GM23338 (cell line): ENCODE results near the gene MYO9A. TPM values are rescaled to one million over a fixed set of nuclear protein-coding genes. Genes with fewer than 3 reads are reported as not detected.

Source experiments
- ATAC-seq: fragments of 200-7000 bp; cut with Tn5 transposase; 3 replicates; pipeline ENCODE4 v1.9.1; 2020
- DNase-seq: peaks from one replicate; pipeline ENCODE4 v3.0.0-alpha.2; 2015; ENCODE audit warnings: low spot score
- H2AFZ ChIP-seq: fragments of 200-600 bp; sonication (generic); 2 replicates; pipeline ENCODE4 v1.8.0; 2016; ENCODE audit warnings: antibody characterized with exemption, mild to moderate bottlenecking, moderate library complexity
- H3F3A ChIP-seq: fragments of 200-600 bp; sonication (generic); replicated peaks from 2 replicates; pipeline ENCODE4 v1.8.0; 2017; ENCODE audit warnings: antibody characterized with exemption, mixed run types, low read depth
- H3K27ac ChIP-seq: fragments of 200-600 bp; sonication (generic); 2 replicates; pipeline ENCODE4 v1.6.1; 2016; ENCODE audit warnings: low read depth
- H3K27me3 ChIP-seq: fragments of 200-600 bp; sonication (generic); 2 replicates; pipeline ENCODE4 v1.8.0; 2016; ENCODE audit warnings: mild to moderate bottlenecking, mixed run types, moderate library complexity; ENCODE audit not compliant: insufficient read depth
- H3K36me3 ChIP-seq: fragments of 200-600 bp; sonication (generic); 2 replicates; pipeline ENCODE4 v1.8.0; 2016; ENCODE audit warnings: mild to moderate bottlenecking; ENCODE audit not compliant: insufficient read depth
- H3K4me1 ChIP-seq: fragments of 200-600 bp; sonication (generic); 2 replicates; pipeline ENCODE4 v1.8.0; 2016; ENCODE audit warnings: mild to moderate bottlenecking, moderate library complexity; ENCODE audit not compliant: insufficient read depth
- H3K4me2 ChIP-seq: fragments of 200-600 bp; sonication (generic); 2 replicates; pipeline ENCODE4 v1.7.1; 2017; ENCODE audit warnings: mixed run types
- H3K4me3 ChIP-seq: fragments of 200-600 bp; sonication (generic); 2 replicates; pipeline ENCODE4 v1.6.1; 2016; ENCODE audit warnings: mixed run types
- H3K79me2 ChIP-seq: fragments of 200-600 bp; sonication (generic); replicated peaks from 2 replicates; pipeline ENCODE4 v1.8.0; 2017; ENCODE audit warnings: mild to moderate bottlenecking; ENCODE audit not compliant: insufficient read depth
- H3K9me2 ChIP-seq: fragments of 200-600 bp; sonication (generic); 2 replicates; pipeline ENCODE4 v1.8.0; 2017; ENCODE audit not compliant: insufficient read depth
- H4K20me1 ChIP-seq: fragments of 200-600 bp; sonication (generic); replicated peaks from 2 replicates; pipeline ENCODE4 v1.8.0; 2017; ENCODE audit warnings: mild to moderate bottlenecking; ENCODE audit not compliant: insufficient read depth
- H3K27ac Mint-ChIP-seq: 2 replicates; pipeline ENCODE4 v1.8.0; 2020; ENCODE audit warnings: inconsistent platforms, mild to moderate bottlenecking, moderate library complexity, mixed read lengths
- H3K27me3 Mint-ChIP-seq: 3 replicates; pipeline ENCODE4 v1.8.0; 2022; ENCODE audit warnings: low read depth, mild to moderate bottlenecking, moderate library complexity, mixed read lengths, inconsistent platforms; ENCODE audit not compliant: insufficient read depth, poor library complexity
- H3K36me3 Mint-ChIP-seq: 3 replicates; pipeline ENCODE4 v1.8.0; 2021; ENCODE audit warnings: low read depth, mild to moderate bottlenecking, inconsistent platforms, moderate library complexity, mixed read lengths
- H3K4me1 Mint-ChIP-seq: 3 replicates; pipeline ENCODE4 v1.8.0; 2020; ENCODE audit warnings: mild to moderate bottlenecking, inconsistent platforms, mixed read lengths
- H3K4me3 Mint-ChIP-seq: 3 replicates; pipeline ENCODE4 v1.8.0; 2021; ENCODE audit warnings: moderate library complexity, mild to moderate bottlenecking, inconsistent platforms, mixed read lengths
- H3K9me3 Mint-ChIP-seq: 3 replicates; pipeline ENCODE4 v1.8.0; 2020; ENCODE audit warnings: moderate library complexity, mild to moderate bottlenecking, inconsistent platforms, mixed read lengths
- POLR2AphosphoS5 ChIP-seq: IDR thresholded peaks from 2 replicates; pipeline ENCODE4 v1.6.1; 2016; ENCODE audit warnings: antibody characterized with exemption, low read depth
- ZNF114 ChIP-seq: fragments of 250-450 bp; sonication (Bioruptor Pico); IDR thresholded peaks from 2 replicates; pipeline ENCODE4 v1.5.0; 2020; ENCODE audit warnings: mild to moderate bottlenecking, moderate library complexity
- ZNF462 ChIP-seq: fragments of 250-450 bp; sonication (Bioruptor Pico); IDR thresholded peaks from 2 replicates; pipeline ENCODE4 v1.5.0; 2020; ENCODE audit warnings: mild to moderate bottlenecking, moderate library complexity
- polyA plus RNA-seq: library from polyadenylated mRNA; unstranded; fragments of >200 nt; fragmentation: Nextera tagmentation; extraction: Ambion mirVana; gene quantifications from 2 replicates; pipeline ENCODE4 v1.2.1, GENCODE V29; 2016
- total RNA-seq: library from RNA; depleted of rRNA; stranded (reverse); fragments of >200 nt; shearing (Covaris generic); gene quantifications from 2 replicates; pipeline ENCODE4 v1.2.3, GENCODE V29; 2014

The MYO9A gene
- total and polyA plus RNA-seq, 2 experiments from 2014 or later: 11.6 to 32.8 TPM

- TF ChIP-seq ZNF462: no peak
- no peak for TF ChIP-seq POLR2AphosphoS5
Observed at GRCh38 chr15:71914092-71914491, 203.9 kb downstream of the MYO9A start (continued).

GRCh38 chr15:71899674-71900073 lies 218.3 kb downstream of the MYO9A start:
- Mint-ChIP-seq H3K4me1 (no peaks in the 10 kb centered on the region; the same call in 2 of the 3 replicates), H3K4me3 (no peak overlapping the region), H3K27me3 (no peaks in the 10 kb centered on the region), H3K9me3 (no peaks in the 10 kb centered on the region), H3K36me3 (peaks cover 2% of the 10 kb centered on the region; the same call in 1 of the 3 replicates), H3K27ac (no peak overlapping the region)
- Histone ChIP-seq H2AFZ (no peak overlapping the region), H3K4me3 (no peak overlapping the region), H3F3A (no peaks in the 10 kb centered on the region), H3K27me3 (no peaks in the 10 kb centered on the region), H4K20me1 (no peaks in the 10 kb centered on the region), H3K79me2 (no peaks in the 10 kb centered on the region), H3K9me2 (no peaks in the 10 kb centered on the region), H3K27ac (no peak overlapping the region), H3K4me1 (no peaks in the 10 kb centered on the region), H3K36me3 (no peaks in the 10 kb centered on the region), H3K4me2 (no peak overlapping the region)
- TF ChIP-seq ZNF114 (no peak), ZNF462 (no peak)
- no peak for ATAC-seq
- DNase-seq: peak; percentile 17
